HepG2 (cell line): Measurements from ENCODE around the gene GFAP.

Experiments
- CTCF ChIP-seq: sonication (generic); formaldehyde crosslinking; IDR thresholded peaks from 2 replicates; pipeline ENCODE4 v1.5.0; 2020; ENCODE audit warnings: mild to moderate bottlenecking, missing genetic modification reagents, moderate library complexity
- FOXA1 ChIP-seq, 2 experiments: fragments of 450-650 bp in 1 of 2; sonication (generic) in 1 of 2; formaldehyde crosslinking in 1 of 2; IDR thresholded peaks; 2 replicates each; pipeline versions ENCODE4 v1.4.0 to v1.6.1; 2016 to 2020; ENCODE audit warnings: missing genetic modification reagents in 1 of 2
- GABPA ChIP-seq, 2 experiments: IDR thresholded peaks; 2 replicates each; pipeline ENCODE4 v1.6.1; 2011 to 2016; ENCODE audit warnings: low read depth in 2 of 2, low read length in 1 of 2, missing biosample characterization in 1 of 2, missing genetic modification characterization in 1 of 2
- KLF6 ChIP-seq: IDR thresholded peaks from 2 replicates; pipeline ENCODE4 v1.8.0; 2016; ENCODE audit warnings: missing biosample characterization, missing genetic modification reagents
- ZNF552 ChIP-seq: sonication (generic); formaldehyde crosslinking; IDR thresholded peaks from 2 replicates; pipeline ENCODE4 v1.9.0; 2022; ENCODE audit warnings: missing genetic modification reagents, mild to moderate bottlenecking, borderline replicate concordance
- TF ChIP-seq, protein P1 (sequence below): sonication (generic); formaldehyde crosslinking; IDR thresholded peaks from 2 replicates; pipeline ENCODE4 v1.8.0; 2022; ENCODE audit warnings: mild to moderate bottlenecking, missing genetic modification reagents, moderate library complexity
- TF ChIP-seq, protein P2 (sequence below), 2 experiments: sonication (generic) in 1 of 2; formaldehyde crosslinking in 1 of 2; IDR thresholded peaks; 2 replicates each; pipeline versions ENCODE4 v1.4.0 to v1.6.1; 2018 to 2020; ENCODE audit warnings: missing genetic modification reagents in 2 of 2, borderline replicate concordance in 1 of 2, low read depth in 1 of 2, mild to moderate bottlenecking in 1 of 2, missing biosample characterization in 1 of 2

GRCh38 chr17:44864831-44865230, 50.5 kb downstream of the GFAP start:
- TF ChIP-seq ZNF552 (CRISPR knock-in tag), result no peak
- no peak for TF ChIP-seq FOXA1 (IDR thresholded peaks at IDR 0.05)
- TF ChIP-seq FOXA1 (CRISPR knock-in tag; IDR thresholded peaks at IDR 0.05), result no peak
- TF ChIP-seq CTCF (CRISPR knock-in tag), result no peak
- TF ChIP-seq GABPA (IDR thresholded peaks at IDR 0.05; ENCODE audit: low read depth, low read length), result no peak
- no peak for TF ChIP-seq GABPA (CRISPR knock-in tag; IDR thresholded peaks at IDR 0.05; ENCODE audit: low read depth)
- TF ChIP-seq, protein P1, sequence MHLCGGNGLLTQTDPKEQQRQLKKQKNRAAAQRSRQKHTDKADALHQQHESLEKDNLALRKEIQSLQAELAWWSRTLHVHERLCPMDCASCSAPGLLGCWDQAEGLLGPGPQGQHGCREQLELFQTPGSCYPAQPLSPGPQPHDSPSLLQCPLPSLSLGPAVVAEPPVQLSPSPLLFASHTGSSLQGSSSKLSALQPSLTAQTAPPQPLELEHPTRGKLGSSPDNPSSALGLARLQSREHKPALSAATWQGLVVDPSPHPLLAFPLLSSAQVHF (CRISPR knock-in tag), result no peak
- TF ChIP-seq, protein P2, sequence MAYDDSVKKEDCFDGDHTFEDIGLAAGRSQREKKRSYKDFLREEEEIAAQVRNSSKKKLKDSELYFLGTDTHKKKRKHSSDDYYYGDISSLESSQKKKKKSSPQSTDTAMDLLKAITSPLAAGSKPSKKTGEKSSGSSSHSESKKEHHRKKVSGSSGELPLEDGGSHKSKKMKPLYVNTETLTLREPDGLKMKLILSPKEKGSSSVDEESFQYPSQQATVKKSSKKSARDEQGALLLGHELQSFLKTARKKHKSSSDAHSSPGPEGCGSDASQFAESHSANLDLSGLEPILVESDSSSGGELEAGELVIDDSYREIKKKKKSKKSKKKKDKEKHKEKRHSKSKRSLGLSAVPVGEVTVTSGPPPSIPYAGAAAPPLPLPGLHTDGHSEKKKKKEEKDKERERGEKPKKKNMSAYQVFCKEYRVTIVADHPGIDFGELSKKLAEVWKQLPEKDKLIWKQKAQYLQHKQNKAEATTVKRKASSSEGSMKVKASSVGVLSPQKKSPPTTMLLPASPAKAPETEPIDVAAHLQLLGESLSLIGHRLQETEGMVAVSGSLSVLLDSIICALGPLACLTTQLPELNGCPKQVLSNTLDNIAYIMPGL (CRISPR knock-in tag; IDR thresholded peaks at IDR 0.05; ENCODE audit: borderline replicate concordance in 1 of 2, low read depth in 1 of 2), result no peak
- TF ChIP-seq KLF6 (CRISPR knock-in tag), result no peak
